ENCODE data around the gene HSD17B7. TPM values are rescaled to one million over a fixed set of nuclear protein-coding genes. Genes with fewer than 3 reads are reported as not detected.

Gene HSD17B7, protein sequence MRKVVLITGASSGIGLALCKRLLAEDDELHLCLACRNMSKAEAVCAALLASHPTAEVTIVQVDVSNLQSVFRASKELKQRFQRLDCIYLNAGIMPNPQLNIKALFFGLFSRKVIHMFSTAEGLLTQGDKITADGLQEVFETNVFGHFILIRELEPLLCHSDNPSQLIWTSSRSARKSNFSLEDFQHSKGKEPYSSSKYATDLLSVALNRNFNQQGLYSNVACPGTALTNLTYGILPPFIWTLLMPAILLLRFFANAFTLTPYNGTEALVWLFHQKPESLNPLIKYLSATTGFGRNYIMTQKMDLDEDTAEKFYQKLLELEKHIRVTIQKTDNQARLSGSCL
- total RNA-seq (2022; extraction: Qiagen RNA extraction) = 8.0 to 9.6 TPM (median 9.0 TPM) in 5 replicates

DNA sequence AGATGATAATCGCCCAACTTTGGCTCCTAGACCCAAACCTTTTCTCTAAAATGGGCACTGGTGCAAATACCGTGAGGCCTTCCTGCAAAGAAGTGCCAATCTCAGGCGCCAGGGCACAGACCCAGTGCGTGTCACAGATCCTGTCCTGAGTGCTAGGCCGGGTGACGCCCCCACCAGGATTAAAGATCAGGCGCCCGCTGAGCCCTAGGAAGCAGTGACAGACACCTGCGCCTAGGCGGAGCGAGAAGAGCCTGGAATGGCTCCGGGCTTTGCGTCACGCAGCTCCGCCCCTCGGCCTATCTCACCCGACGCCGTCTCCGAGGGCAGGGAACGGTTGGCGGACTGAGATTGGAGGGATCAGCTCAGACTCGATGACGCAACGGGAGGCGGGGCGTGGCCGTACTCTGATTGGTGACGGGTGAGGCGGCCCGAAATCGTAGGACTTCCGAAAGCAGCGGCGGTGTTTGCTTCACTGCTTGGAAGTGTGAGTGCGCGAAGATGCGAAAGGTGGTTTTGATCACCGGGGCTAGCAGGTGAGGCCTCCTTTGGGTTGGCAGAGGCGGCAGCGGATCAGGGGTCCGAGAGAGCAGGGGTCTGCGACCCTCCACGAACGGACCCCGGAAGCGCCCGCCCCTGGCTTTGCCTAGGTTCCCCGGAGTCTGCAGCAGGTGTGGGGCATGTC lies at the start of gene HSD17B7:
TSS of gene HSD17B7 (plus strand) at position 400 of the 682 bp plus-strand sequence. CDS start at position 499, 99 bp downstream.

DNA sequence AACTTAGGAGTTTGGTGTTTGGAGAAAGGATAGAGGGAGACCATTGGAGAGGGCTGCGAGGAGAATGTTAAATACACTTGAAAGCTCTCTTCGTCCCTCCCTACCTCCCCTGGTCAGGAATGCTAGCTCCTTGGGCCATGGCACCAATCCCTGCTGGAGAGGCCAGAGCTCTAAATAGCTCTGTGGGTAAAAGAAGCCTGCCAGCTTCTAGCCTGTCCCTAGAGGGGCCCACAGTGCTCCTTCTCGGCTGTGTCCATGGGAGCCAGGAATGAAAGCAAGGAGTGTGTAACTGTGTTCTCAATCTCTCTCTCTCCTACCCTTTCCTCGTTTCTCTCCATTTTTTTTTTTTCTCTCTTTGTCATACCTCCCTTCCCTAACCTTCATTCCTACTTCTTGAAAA lies 70.6 kb downstream of the HSD17B7 start, which contains the start of gene CCDC190:
TSS of gene CCDC190 (minus strand) at position 75 of the 400 bp plus-strand sequence. CDS start 1,529 bp downstream, outside the sequence.

Other genes starting within 250 kb of the HSD17B7 start
- 28.1 to 38.0 TPM (median 31.6 TPM) in 5 replicates for gene UAP1, start 229.0 kb upstream of the HSD17B7 start, total RNA-seq (2022; extraction: Qiagen RNA extraction)
- gene DDR2, start 158.2 kb upstream of the HSD17B7 start, total RNA-seq (2022; extraction: Qiagen RNA extraction) = 0.32 to 0.69 TPM (median 0.44 TPM) in 5 replicates
- not detected in 5 replicates for gene CCDC190, start 70.5 kb downstream of the HSD17B7 start, total RNA-seq (2022; extraction: Qiagen RNA extraction)